HepG2 (cell line): Measurements from ENCODE around the gene KAT6B. TPM values are rescaled to one million over a fixed set of nuclear protein-coding genes. Genes with fewer than 3 reads are reported as not detected.

Source experiments
- DR1 ChIP-seq: sonication (generic); formaldehyde crosslinking; IDR thresholded peaks from 2 replicates; pipeline ENCODE4 v1.8.0; 2021; ENCODE audit warnings: mild to moderate bottlenecking, missing genetic modification reagents, inconsistent platforms
- MBD4 ChIP-seq: IDR thresholded peaks from 2 replicates; pipeline ENCODE4 v1.6.1; 2012; ENCODE audit warnings: low read length, inconsistent platforms, borderline replicate concordance
- MXD1 ChIP-seq: sonication (generic); formaldehyde crosslinking; IDR thresholded peaks from 2 replicates; pipeline ENCODE4 v1.4.0; 2020; ENCODE audit warnings: mild to moderate bottlenecking, missing genetic modification reagents
- RFX1 ChIP-seq: fragments of 450-650 bp; IDR thresholded peaks from 2 replicates; pipeline ENCODE4 v1.6.1; 2017
- polyA plus RNA-seq, 8 experiments: library from polyadenylated mRNA; depleted of rRNA in 3 of 8; stranded (reverse) in 7 of 8; unstranded in 1 of 8; fragments of >200 nt; fragmentation: Illumina TruSeq in 4 of 8; extraction: Trizol in 4 of 8; gene quantifications; 2 replicates each; pipeline versions ENCODE4 v1.2.1 to v1.2.3, GENCODE V29; 2011 to 2016; ENCODE audit warnings: low read depth in 4 of 8, missing spikeins in 1 of 8, mixed read lengths in 1 of 8; ENCODE audit not compliant: insufficient read depth in 1 of 8
- total RNA-seq, 5 experiments: library from RNA; depleted of rRNA; stranded (reverse); fragments of >200 nt; fragmentation: Illumina TruSeq; extraction: Trizol; gene quantifications; 2 replicates each; pipeline ENCODE4 v1.2.3, GENCODE V29; 2016; ENCODE audit warnings: low read depth in 1 of 5
- TF ChIP-seq, protein P1 (sequence below): sonication (generic); formaldehyde crosslinking; IDR thresholded peaks from 2 replicates; pipeline ENCODE4 v1.4.0; 2020; ENCODE audit warnings: missing genetic modification reagents
- TF ChIP-seq, protein P2 (sequence below): sonication (generic); formaldehyde crosslinking; IDR thresholded peaks from 2 replicates; pipeline ENCODE4 v1.5.0; 2020; ENCODE audit warnings: mild to moderate bottlenecking, missing genetic modification reagents
- TF ChIP-seq, protein P3 (sequence below): sonication (generic); formaldehyde crosslinking; IDR thresholded peaks from 2 replicates; pipeline ENCODE4 v1.5.0; 2020; ENCODE audit warnings: missing genetic modification reagents
- TF ChIP-seq, protein P4 (sequence below), 2 experiments: fragments of 450-650 bp in 1 of 2; sonication (generic) in 1 of 2; formaldehyde crosslinking in 1 of 2; IDR thresholded peaks; 2 replicates each; pipeline versions ENCODE4 v1.6.1 to v1.8.0; 2016 to 2022; ENCODE audit warnings: antibody characterized with exemption in 1 of 2, mild to moderate bottlenecking in 1 of 2, missing genetic modification reagents in 1 of 2

KAT6B gene
- total and polyA plus RNA-seq, 2 of the 13 experiments (the other 11 are each of a cell fraction or from before 2014, with no cell fraction given), result 3.0 to 9.5 TPM

DNA sequence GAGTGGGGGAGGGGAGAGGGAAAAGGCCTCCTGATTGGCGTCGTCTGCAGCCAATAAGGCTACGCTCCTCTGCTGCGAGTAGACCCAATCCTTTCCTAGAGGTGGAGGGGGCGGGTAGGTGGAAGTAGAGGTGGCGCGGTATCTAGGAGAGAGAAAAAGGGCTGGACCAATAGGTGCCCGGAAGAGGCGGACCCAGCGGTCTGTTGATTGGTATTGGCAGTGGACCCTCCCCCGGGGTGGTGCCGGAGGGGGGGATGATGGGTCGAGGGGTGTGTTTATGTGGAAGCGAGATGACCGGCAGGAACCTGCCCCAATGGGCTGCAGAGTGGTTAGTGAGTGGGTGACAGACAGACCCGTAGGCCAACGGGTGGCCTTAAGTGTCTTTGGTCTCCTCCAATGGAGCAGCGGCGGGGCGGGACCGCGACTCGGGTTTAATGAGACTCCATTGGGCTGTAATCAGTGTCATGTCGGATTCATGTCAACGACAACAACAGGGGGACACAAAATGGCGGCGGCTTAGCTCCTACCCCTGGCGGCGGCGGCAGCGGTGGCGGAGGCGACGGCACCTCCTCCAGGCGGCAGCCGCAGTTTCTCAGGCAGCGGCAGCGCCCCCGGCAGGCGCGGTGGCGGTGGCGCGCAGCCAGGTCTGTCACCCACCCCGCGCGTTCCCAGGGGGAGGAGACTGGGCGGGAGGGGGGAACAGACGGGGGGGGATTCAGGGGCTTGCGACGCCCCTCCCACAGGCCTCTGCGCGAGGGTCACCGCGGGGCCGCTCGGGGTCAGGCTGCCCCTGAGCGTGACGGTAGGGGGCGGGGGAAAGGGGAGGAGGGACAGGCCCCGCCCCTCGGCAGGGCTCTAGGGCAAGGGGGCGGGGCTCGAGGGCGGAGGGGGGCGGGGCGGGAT, at the start of gene KAT6B (continued):
- TF ChIP-seq MXD1 (no peak), DR1 (CRISPR knock-in tag) (no peak), MBD4 (no peak), RFX1 (peak; percentile 35; the same call in 1 of the 2 replicates)
- TF ChIP-seq, protein P1, sequence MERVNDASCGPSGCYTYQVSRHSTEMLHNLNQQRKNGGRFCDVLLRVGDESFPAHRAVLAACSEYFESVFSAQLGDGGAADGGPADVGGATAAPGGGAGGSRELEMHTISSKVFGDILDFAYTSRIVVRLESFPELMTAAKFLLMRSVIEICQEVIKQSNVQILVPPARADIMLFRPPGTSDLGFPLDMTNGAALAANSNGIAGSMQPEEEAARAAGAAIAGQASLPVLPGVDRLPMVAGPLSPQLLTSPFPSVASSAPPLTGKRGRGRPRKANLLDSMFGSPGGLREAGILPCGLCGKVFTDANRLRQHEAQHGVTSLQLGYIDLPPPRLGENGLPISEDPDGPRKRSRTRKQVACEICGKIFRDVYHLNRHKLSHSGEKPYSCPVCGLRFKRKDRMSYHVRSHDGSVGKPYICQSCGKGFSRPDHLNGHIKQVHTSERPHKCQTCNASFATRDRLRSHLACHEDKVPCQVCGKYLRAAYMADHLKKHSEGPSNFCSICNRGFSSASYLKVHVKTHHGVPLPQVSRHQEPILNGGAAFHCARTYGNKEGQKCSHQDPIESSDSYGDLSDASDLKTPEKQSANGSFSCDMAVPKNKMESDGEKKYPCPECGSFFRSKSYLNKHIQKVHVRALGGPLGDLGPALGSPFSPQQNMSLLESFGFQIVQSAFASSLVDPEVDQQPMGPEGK (CRISPR knock-in tag), result peak; percentile 74
- TF ChIP-seq, protein P2, sequence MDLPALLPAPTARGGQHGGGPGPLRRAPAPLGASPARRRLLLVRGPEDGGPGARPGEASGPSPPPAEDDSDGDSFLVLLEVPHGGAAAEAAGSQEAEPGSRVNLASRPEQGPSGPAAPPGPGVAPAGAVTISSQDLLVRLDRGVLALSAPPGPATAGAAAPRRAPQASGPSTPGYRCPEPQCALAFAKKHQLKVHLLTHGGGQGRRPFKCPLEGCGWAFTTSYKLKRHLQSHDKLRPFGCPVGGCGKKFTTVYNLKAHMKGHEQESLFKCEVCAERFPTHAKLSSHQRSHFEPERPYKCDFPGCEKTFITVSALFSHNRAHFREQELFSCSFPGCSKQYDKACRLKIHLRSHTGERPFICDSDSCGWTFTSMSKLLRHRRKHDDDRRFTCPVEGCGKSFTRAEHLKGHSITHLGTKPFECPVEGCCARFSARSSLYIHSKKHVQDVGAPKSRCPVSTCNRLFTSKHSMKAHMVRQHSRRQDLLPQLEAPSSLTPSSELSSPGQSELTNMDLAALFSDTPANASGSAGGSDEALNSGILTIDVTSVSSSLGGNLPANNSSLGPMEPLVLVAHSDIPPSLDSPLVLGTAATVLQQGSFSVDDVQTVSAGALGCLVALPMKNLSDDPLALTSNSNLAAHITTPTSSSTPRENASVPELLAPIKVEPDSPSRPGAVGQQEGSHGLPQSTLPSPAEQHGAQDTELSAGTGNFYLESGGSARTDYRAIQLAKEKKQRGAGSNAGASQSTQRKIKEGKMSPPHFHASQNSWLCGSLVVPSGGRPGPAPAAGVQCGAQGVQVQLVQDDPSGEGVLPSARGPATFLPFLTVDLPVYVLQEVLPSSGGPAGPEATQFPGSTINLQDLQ, result no peak
- TF ChIP-seq, protein P3, sequence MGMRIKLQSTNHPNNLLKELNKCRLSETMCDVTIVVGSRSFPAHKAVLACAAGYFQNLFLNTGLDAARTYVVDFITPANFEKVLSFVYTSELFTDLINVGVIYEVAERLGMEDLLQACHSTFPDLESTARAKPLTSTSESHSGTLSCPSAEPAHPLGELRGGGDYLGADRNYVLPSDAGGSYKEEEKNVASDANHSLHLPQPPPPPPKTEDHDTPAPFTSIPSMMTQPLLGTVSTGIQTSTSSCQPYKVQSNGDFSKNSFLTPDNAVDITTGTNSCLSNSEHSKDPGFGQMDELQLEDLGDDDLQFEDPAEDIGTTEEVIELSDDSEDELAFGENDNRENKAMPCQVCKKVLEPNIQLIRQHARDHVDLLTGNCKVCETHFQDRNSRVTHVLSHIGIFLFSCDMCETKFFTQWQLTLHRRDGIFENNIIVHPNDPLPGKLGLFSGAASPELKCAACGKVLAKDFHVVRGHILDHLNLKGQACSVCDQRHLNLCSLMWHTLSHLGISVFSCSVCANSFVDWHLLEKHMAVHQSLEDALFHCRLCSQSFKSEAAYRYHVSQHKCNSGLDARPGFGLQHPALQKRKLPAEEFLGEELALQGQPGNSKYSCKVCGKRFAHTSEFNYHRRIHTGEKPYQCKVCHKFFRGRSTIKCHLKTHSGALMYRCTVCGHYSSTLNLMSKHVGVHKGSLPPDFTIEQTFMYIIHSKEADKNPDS (CRISPR knock-in tag), result no peak
- TF ChIP-seq, protein P4, sequence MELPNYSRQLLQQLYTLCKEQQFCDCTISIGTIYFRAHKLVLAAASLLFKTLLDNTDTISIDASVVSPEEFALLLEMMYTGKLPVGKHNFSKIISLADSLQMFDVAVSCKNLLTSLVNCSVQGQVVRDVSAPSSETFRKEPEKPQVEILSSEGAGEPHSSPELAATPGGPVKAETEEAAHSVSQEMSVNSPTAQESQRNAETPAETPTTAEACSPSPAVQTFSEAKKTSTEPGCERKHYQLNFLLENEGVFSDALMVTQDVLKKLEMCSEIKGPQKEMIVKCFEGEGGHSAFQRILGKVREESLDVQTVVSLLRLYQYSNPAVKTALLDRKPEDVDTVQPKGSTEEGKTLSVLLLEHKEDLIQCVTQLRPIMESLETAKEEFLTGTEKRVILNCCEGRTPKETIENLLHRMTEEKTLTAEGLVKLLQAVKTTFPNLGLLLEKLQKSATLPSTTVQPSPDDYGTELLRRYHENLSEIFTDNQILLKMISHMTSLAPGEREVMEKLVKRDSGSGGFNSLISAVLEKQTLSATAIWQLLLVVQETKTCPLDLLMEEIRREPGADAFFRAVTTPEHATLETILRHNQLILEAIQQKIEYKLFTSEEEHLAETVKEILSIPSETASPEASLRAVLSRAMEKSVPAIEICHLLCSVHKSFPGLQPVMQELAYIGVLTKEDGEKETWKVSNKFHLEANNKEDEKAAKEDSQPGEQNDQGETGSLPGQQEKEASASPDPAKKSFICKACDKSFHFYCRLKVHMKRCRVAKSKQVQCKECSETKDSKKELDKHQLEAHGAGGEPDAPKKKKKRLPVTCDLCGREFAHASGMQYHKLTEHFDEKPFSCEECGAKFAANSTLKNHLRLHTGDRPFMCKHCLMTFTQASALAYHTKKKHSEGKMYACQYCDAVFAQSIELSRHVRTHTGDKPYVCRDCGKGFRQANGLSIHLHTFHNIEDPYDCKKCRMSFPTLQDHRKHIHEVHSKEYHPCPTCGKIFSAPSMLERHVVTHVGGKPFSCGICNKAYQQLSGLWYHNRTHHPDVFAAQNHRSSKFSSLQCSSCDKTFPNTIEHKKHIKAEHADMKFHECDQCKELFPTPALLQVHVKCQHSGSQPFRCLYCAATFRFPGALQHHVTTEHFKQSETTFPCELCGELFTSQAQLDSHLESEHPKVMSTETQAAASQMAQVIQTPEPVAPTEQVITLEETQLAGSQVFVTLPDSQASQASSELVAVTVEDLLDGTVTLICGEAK (IDR thresholded peaks at IDR 0.05), result no peak
- TF ChIP-seq, protein P4 (CRISPR knock-in tag; IDR thresholded peaks at IDR 0.05), result no peak
